Measurements from ENCODE around the gene THBS2.

THBS2 gene

DNA sequence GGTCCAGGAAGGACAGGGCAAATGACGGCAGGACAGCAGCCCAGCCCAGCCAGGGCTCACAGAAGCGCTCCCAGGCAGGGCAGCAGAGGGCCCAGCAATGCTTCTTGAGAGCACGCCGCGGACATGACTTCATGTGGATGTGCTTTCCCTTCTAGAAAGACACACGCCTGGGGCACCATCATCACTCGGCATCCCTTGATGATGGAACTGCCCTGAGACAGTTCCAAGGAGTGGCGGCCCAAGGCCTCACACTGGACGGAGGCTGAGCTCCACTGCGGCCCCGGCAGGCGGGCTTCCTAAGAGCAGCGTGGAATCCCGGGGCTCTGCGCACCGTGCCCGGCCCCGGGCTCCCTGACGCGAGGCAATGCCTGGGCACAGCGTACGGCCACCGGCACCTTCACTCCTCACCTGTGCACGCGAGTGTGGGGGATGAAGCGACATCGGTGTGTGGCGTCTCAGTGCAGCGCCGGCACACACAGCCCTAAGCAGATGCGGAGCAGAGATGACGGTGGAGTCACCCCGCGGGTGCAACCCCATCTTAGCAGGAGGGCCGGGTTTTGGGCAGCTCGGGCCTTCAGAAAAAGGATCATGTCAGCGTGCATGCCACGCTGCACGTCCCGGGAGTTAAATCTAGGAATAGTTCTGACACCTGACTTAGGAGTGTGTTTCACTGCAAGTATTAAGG, 86.6 kb downstream of the THBS2 start:
- FAIRE-seq (no peak), DNase-seq (ENCODE audit: insufficient read length, low spot score) (no peak)
- TF ChIP-seq TAF1 (IDR thresholded peaks at IDR 0.05; ENCODE audit: low read depth, low read length) = no peak
- TF ChIP-seq PAX5 (IDR thresholded peaks at IDR 0.05; ENCODE audit: insufficient read depth, low read length, severe bottlenecking) = no peak
- TF ChIP-seq POLR2A (IDR thresholded peaks at IDR 0.05; ENCODE audit: low read depth, low read length) = no peak
- no peak for TF ChIP-seq POU2F2 (IDR thresholded peaks at IDR 0.05; ENCODE audit: low read depth, low read length)
- TF ChIP-seq POLR2AphosphoS5 (IDR thresholded peaks at IDR 0.05; ENCODE audit: low read depth, low read length) = no peak
- no peak for TF ChIP-seq SPI1 (IDR thresholded peaks at IDR 0.05; ENCODE audit: low read depth, low read length)
